WTC11 (cell line): ENCODE measurements around the gene FHIP2A. TPM values are rescaled to one million over a fixed set of nuclear protein-coding genes. Genes with fewer than 3 reads are reported as not detected.
"Not testable (repeated sequence)": the region's sequence is repeated elsewhere in the genome, so short reads cannot be mapped to it uniquely, and the experiment has no call there.

ENCODE experiments used
- ATAC-seq: fragments of 200-7000 bp; cut with Tn5 transposase; 2 replicates; pipeline ENCODE4 v1.10.0; 2021; ENCODE audit warnings: mild to moderate bottlenecking, moderate library complexity
- CTCF ChIA-PET: fragments of 300-600 bp; sonication (Branson Sonifier 250); formaldehyde crosslinking; loops from one replicate; lab custom pipeline; 2021; ENCODE audit warnings: antibody characterized with exemption; lab: Charles Lee
- POLR2A ChIA-PET: fragments of 350-600 bp; sonication (Branson Sonifier 250); formaldehyde crosslinking; loops from one replicate; lab custom pipeline; 2021; ENCODE audit warnings: antibody characterized with exemption; lab: Charles Lee
- DNase-seq: peaks from one replicate; pipeline ENCODE4 v3.0.0; 2021; ENCODE audit warnings: low spot score
- H3K27ac Mint-ChIP-seq: 2 replicates; pipeline ENCODE4 v1.8.0; 2021; ENCODE audit warnings: mixed read lengths
- H3K27me3 Mint-ChIP-seq: 2 replicates; pipeline ENCODE4 v1.8.0; 2021; ENCODE audit warnings: low read depth, mild to moderate bottlenecking, moderate library complexity, mixed read lengths
- H3K36me3 Mint-ChIP-seq: 2 replicates; pipeline ENCODE4 v1.8.0; 2021; ENCODE audit warnings: mixed read lengths
- H3K4me1 Mint-ChIP-seq: 2 replicates; pipeline ENCODE4 v1.8.0; 2022; ENCODE audit warnings: mixed read lengths
- H3K4me3 Mint-ChIP-seq: 2 replicates; pipeline ENCODE4 v1.8.0; 2021; ENCODE audit warnings: mild to moderate bottlenecking, moderate library complexity, mixed read lengths
- H3K9me3 Mint-ChIP-seq: 2 replicates; pipeline ENCODE4 v1.8.0; 2021; ENCODE audit warnings: mixed read lengths
- ARID4B ChIP-seq: sonication (generic); formaldehyde crosslinking; IDR thresholded peaks from 2 replicates; pipeline ENCODE4 v1.8.0; 2023; ENCODE audit warnings: missing genetic modification reagents, mild to moderate bottlenecking, borderline replicate concordance
- ETV6 ChIP-seq: sonication (generic); formaldehyde crosslinking; IDR thresholded peaks from 2 replicates; pipeline ENCODE4 v1.8.1; 2022; ENCODE audit warnings: mild to moderate bottlenecking, missing genetic modification reagents
- FOXP4 ChIP-seq: sonication (generic); formaldehyde crosslinking; IDR thresholded peaks from 2 replicates; pipeline ENCODE4 v1.8.0; 2022; ENCODE audit warnings: mild to moderate bottlenecking, missing genetic modification reagents
- GTF2I ChIP-seq: fragments of 250-450 bp; sonication (Bioruptor Pico); conservative IDR thresholded peaks from 2 replicates; pipeline ENCODE4 v1.4.0; 2021; ENCODE audit warnings: mild to moderate bottlenecking
- MAX ChIP-seq: sonication (generic); formaldehyde crosslinking; IDR thresholded peaks from 2 replicates; pipeline ENCODE4 v1.8.0; 2022; ENCODE audit warnings: mild to moderate bottlenecking, missing genetic modification reagents
- MXD4 ChIP-seq: fragments of 250-450 bp; sonication (Bioruptor Pico); IDR thresholded peaks from 2 replicates; pipeline ENCODE4 v1.8.0; 2021; ENCODE audit warnings: mild to moderate bottlenecking, moderate library complexity, borderline replicate concordance
- MYBL2 ChIP-seq: sonication (generic); formaldehyde crosslinking; IDR thresholded peaks from 2 replicates; pipeline ENCODE4 v1.8.1; 2023; ENCODE audit warnings: mild to moderate bottlenecking, moderate library complexity, missing genetic modification reagents
- NFE2L1 ChIP-seq: sonication (generic); formaldehyde crosslinking; IDR thresholded peaks from 2 replicates; pipeline ENCODE4 v1.8.1; 2023; ENCODE audit warnings: missing genetic modification reagents
- PREB ChIP-seq: sonication (generic); formaldehyde crosslinking; IDR thresholded peaks from 2 replicates; pipeline ENCODE4 v1.8.1; 2022; ENCODE audit warnings: mild to moderate bottlenecking, missing genetic modification reagents, moderate library complexity, borderline replicate concordance
- SOX15 ChIP-seq: fragments of 250-450 bp; sonication (Bioruptor Pico); IDR thresholded peaks from 2 replicates; pipeline ENCODE4 v1.9.0; 2021; ENCODE audit warnings: mild to moderate bottlenecking
- TCF7 ChIP-seq: sonication (generic); formaldehyde crosslinking; IDR thresholded peaks from 2 replicates; pipeline ENCODE4 v1.8.0; 2022; ENCODE audit warnings: mild to moderate bottlenecking, low read depth, missing genetic modification reagents, moderate library complexity
- TEAD1 ChIP-seq: sonication (generic); formaldehyde crosslinking; IDR thresholded peaks from 2 replicates; pipeline ENCODE4 v1.8.0; 2022; ENCODE audit warnings: mild to moderate bottlenecking, missing genetic modification reagents
- TP53 ChIP-seq: sonication (generic); formaldehyde crosslinking; IDR thresholded peaks from 2 replicates; pipeline ENCODE4 v1.8.1; 2023; ENCODE audit warnings: mild to moderate bottlenecking, missing genetic modification reagents
- ZNF138 ChIP-seq: sonication (generic); formaldehyde crosslinking; conservative IDR thresholded peaks from 2 replicates; pipeline ENCODE4 v1.8.1; 2022; ENCODE audit warnings: mild to moderate bottlenecking, moderate library complexity, missing genetic modification reagents
- ZNF263 ChIP-seq: sonication (generic); formaldehyde crosslinking; IDR thresholded peaks from 2 replicates; pipeline ENCODE4 v1.8.1; 2022; ENCODE audit warnings: low read depth, mild to moderate bottlenecking, moderate library complexity, missing genetic modification reagents
- total RNA-seq: library from RNA; stranded (reverse); gene quantifications from 3 replicates; pipeline ENCODE4 v1.2.3, GENCODE V29; 2021
- TF ChIP-seq, protein P1 (sequence below): sonication (generic); formaldehyde crosslinking; conservative IDR thresholded peaks from 2 replicates; pipeline ENCODE4 v1.8.1; 2022; ENCODE audit warnings: mild to moderate bottlenecking, missing genetic modification reagents
- TF ChIP-seq, protein P2 (sequence below): fragments of 250-450 bp; sonication (Bioruptor Pico); conservative IDR thresholded peaks from 2 replicates; pipeline ENCODE4 v1.9.0; 2021; ENCODE audit warnings: mild to moderate bottlenecking
- TF ChIP-seq, protein P3 (sequence below): fragments of 250-450 bp; sonication (Bioruptor Pico); IDR thresholded peaks from 2 replicates; pipeline ENCODE4 v1.9.0; 2021; ENCODE audit warnings: mild to moderate bottlenecking

FHIP2A gene
- total RNA-seq, 1 experiment from 2014 or later: 15.5 TPM

- Mint-ChIP-seq H3K27me3 (no peaks in the 10 kb centered on the region), H3K9me3 (no peaks in the 10 kb centered on the region), H3K27ac (no peak overlapping the region), H3K4me3 (no peak overlapping the region), H3K4me1 (peaks cover 4% of the 10 kb centered on the region), H3K36me3 (no peaks in the 10 kb centered on the region)
- ChIA-PET POLR2A (interaction anchor here (0.6 kb wide), 1 partner anchor 96 kb away, joined by 5 read pairs; no protein-coding TSS in a partner anchor), CTCF (interaction anchor here (0.7 kb wide), 1 partner anchor 478 kb away, joined by 4 read pairs; no protein-coding TSS in a partner anchor)
- DNase-seq: no peak
- TF ChIP-seq FOXP4 (no peak), TCF7 (no peak), GTF2I (CRISPR knock-in tag) (no peak), ARID4B (no peak), TP53 (CRISPR knock-in tag) (no peak), PREB (CRISPR knock-in tag) (no peak)
- TF ChIP-seq, protein P1, sequence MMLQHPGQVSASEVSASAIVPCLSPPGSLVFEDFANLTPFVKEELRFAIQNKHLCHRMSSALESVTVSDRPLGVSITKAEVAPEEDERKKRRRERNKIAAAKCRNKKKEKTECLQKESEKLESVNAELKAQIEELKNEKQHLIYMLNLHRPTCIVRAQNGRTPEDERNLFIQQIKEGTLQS (CRISPR knock-in tag): no peak
- TF ChIP-seq, protein P2, sequence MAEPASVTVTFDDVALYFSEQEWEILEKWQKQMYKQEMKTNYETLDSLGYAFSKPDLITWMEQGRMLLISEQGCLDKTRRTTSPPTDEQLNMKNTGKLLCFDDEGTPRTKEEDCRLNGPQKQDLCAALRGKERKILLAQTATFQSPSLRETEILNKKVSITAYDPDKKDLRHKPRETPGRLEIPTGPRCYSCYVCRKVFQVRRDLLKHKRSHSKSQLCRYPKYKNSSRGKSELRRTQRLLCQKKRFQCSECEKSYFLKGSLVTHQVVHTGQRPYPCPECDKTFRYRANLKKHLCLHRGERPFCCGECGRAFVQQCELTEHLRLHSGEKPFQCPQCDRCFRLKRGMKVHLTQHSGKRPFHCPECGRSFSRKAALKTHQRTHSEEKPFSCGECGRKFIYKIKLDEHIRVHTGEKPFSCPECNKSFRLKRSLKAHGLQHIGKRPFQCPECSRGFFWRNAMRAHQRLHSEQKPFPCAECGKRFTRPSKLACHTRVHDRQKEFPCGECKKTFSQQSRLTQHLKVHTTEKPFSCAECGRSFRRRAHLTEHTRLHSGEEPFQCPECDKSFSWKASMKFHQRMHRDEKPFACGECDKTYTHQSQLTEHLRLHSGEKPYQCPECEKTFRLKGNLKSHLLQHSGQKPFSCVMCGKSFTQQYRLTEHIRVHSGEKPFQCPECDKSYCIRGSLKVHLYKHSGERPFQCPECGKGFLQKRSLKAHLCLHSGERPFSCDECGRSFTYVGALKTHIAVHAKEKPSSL (CRISPR knock-in tag): no peak
- no peak for ATAC-seq
These were observed 38.9 kb upstream of the FHIP2A start for GRCh38 chr10:114782666-114783065.

DNA sequence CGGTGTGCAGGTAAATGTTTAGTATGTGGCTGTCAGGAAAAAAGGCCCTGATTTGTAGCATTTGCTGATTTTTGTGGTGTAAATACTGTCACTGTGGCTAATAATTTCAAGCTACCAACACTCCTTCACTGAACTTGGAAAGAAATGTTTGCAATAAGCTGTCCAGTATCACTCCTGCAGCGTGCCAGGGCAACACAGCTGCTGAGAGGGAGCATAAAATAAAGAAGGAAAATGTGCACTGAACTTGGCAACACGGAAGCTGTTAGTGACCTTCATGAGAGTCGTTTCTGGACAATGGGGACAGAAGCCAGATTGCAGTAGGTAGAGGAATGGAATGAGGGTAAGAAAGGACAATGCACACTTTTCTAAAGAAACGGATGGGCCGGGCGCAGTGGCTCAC lies 37.9 kb upstream of the FHIP2A start:
- Mint-ChIP-seq H3K4me1 (peaks cover 4% of the 10 kb centered on the region), H3K27me3 (no peaks in the 10 kb centered on the region), H3K36me3 (no peaks in the 10 kb centered on the region), H3K4me3 (no peak overlapping the region), H3K9me3 (no peaks in the 10 kb centered on the region), H3K27ac (no peak overlapping the region)
- ChIA-PET CTCF (interaction anchor here (1.3 kb wide), 2 partner anchors 38 to 325 kb away, joined by 4 read pairs; partner anchors contain the start of gene FHIP2A), POLR2A (interaction anchor here (0.6 kb wide), 1 partner anchor 226 kb away, joined by 3 read pairs; no protein-coding TSS in a partner anchor)
- TF ChIP-seq ZNF263 (CRISPR knock-in tag) (no peak), MXD4 (CRISPR knock-in tag) (no peak), MYBL2 (CRISPR knock-in tag) (no peak), MAX (CRISPR knock-in tag) (no peak), SOX15 (CRISPR knock-in tag) (no peak), TEAD1 (no peak), TCF7 (no peak), ZNF138 (CRISPR knock-in tag) (no peak), NFE2L1 (no peak), ETV6 (no peak)
- TF ChIP-seq, protein P3, sequence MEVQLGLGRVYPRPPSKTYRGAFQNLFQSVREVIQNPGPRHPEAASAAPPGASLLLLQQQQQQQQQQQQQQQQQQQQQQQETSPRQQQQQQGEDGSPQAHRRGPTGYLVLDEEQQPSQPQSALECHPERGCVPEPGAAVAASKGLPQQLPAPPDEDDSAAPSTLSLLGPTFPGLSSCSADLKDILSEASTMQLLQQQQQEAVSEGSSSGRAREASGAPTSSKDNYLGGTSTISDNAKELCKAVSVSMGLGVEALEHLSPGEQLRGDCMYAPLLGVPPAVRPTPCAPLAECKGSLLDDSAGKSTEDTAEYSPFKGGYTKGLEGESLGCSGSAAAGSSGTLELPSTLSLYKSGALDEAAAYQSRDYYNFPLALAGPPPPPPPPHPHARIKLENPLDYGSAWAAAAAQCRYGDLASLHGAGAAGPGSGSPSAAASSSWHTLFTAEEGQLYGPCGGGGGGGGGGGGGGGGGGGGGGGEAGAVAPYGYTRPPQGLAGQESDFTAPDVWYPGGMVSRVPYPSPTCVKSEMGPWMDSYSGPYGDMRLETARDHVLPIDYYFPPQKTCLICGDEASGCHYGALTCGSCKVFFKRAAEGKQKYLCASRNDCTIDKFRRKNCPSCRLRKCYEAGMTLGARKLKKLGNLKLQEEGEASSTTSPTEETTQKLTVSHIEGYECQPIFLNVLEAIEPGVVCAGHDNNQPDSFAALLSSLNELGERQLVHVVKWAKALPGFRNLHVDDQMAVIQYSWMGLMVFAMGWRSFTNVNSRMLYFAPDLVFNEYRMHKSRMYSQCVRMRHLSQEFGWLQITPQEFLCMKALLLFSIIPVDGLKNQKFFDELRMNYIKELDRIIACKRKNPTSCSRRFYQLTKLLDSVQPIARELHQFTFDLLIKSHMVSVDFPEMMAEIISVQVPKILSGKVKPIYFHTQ (CRISPR knock-in tag): no peak
- DNase-seq (no peak), ATAC-seq (no peak)

GRCh38 chr10:114786492-114786891 lies 35.1 kb upstream of the FHIP2A start:
- H3K27ac Mint-ChIP-seq, H3K9me3 Mint-ChIP-seq, H3K27me3 Mint-ChIP-seq, POLR2A ChIA-PET, H3K36me3 Mint-ChIP-seq, H3K4me1 Mint-ChIP-seq, DNase-seq, H3K4me3 Mint-ChIP-seq: not testable (repeated sequence)
- ATAC-seq: peak; percentile 80
- CTCF ChIA-PET: interaction anchor here (0.7 to 1.9 kb wide), 9 partner anchors 18 to 483 kb away, joined by 3 to 9 read pairs (median 3); partner anchors contain the start of gene FHIP2A
